HG03378 (cell line): Measurements from ENCODE around the gene ACSS1.

Source experiments
- ATAC-seq: cut with Tn5 transposase; IDR thresholded peaks from one replicate; pipeline ENCODE4 v1.9.1; 2021; ENCODE audit warnings: mild to moderate bottlenecking, moderate library complexity; ENCODE audit not compliant: unreplicated experiment

The ACSS1 gene

DNA sequence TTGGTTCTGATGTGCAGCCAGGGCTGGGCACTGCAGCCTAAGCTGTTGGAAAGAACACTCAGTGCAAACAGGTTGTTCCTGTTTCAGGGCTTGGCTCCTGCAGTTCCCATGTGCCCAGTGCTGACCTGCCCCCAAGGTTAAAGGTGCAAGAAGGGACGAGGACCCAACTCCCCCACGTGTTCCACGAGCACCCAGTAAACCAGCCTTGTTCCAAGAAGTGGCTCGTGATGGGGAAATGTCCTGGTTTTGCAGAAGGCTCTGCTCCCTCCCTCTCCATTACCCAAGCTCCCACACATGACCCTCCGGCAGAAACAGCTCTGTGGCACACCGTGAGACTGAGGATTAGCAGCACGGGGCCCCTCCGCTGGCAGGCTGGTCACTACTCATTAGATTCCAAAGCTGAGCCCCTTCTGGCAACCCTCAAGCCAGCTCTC, 9.4 kb downstream of the ACSS1 start:
- ATAC-seq, result no peak

DNA sequence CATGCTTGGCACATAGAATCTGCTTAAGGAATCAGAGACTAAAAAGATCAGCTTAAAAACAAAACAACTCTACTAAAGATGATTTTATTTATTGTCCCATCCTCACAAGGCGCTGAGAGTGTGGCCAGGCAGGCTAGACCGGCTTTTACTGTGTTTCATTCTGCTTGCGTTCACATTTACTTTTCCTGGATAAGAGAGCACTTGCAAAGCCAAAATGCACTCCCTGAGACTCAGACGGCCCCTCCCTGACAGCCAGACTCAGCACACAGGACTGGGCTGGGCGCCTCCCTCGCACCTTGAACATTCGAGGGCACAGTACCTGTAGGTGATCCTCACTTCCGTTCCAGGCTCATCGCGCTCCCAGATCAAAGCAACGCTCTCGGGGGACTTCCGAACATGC, 10.2 kb downstream of the ACSS1 start:
- ATAC-seq, result no peak

DNA sequence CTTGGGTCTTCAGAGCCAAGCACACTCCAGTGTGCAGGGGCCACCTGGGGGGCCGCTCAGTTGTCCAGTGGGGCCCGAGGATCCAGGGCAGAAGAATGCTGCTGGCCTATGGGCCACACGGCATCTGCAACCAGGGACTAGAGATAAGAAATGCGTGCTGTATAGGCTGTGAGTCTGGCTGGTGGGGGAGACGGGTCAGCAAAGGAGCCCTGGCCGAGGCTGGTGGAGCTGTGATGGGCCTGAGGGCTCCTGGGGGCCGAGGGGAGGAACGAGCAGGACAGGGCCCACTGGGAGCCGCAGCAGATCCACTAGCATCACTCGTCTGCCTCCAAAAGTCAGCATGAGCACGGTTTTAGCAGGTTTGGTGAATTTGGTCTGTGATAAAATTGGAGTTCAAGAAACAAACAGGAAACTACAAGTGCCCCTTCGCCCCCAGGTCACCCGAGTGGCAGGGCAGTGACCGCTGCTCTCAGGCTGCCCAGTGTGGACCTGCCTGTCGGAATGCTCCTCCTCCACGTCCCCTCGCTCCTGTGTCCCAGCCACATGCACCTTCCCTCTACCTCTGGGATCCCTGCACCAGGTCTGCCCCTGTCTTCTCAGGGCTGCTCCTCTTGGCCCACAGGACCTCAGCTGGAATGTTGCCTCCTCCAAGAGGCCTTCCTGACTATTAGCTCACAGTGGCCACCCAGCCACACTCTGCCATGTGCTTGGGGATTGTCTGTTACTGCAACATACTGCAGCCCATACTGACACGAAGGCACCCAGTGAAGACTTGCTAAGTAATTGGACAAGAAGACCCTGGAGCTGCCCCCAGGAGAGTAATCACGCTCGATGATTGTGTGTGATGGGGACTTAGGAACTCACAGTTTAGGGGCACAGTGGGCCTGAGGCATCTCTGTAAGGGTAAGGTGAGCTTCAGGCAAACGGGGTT, 10.9 kb downstream of the ACSS1 start:
- ATAC-seq, result no peak

DNA sequence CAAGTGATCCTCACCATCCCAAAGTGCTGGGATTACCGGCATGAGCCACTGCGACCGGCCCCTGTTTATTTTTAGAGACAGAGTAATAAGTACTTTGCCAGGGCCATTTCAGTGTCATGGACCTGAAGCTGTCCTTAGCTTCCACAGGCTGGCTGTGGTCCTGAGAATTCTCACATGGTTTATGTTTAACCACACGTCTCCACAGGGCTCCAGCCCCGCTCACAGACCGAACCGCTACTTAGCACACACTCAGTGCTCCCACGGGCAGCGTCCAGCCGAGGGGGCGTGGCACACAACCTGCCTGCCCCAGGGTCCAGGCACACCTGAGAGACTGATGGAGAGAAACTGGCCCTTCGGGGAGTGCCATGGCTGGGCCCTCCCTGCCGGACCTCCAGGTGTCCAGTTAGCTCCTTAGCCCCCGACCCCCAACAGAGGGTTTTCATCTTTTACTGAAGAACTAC, 11.7 kb downstream of the ACSS1 start:
- ATAC-seq, result no peak

DNA sequence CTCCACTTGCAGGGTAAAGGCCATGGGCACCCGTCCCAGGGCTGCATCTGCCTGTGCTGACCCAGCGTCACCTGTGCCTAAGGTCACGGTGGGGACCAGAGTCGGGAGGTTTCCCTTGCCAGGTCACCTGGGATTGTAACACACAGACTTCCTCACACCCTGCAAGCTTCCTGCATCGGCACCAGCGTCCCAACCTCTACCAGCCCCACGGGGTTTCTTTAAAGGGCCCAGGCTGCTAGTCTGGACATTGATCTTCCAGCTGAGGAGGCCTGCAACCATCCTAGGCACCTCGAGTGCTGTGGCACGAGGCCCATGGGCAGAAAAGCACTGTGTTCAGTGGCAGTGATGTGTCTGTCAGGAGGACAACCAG, 12.6 kb downstream of the ACSS1 start:
- no peak for ATAC-seq

DNA sequence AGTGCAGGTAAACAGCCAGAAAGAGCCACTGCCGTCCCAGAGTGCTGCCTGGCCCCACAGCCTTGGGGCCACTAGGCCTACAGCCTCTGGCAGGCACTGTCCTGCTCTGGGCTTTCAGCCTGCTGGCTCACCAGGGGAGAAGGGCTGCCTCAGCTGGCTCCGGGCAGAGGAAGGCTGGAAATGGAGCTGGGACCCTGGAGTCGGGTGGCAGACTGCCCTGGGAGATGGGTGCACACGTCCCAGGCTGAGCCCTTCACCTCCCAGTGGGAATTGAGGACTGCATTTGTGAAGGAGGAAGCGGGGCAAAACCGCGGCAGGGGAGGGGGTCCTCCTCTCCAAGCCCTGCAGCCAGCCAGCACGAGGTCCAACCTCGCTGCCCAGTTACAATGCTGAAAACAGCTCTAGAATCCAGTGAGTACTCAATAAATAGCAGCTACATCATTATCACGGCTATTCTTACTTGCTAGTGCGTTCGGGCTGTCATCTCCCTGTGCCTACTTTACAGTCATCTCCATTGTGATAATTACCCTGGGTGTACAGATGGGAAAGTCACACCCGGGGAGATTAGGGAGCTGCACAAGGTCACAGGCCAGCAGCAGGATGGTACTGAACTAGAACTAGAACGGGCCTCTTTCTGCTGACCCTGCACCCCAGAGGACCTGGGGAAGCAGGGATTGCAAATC, 13.1 kb downstream of the ACSS1 start:
- ATAC-seq, result no peak

DNA sequence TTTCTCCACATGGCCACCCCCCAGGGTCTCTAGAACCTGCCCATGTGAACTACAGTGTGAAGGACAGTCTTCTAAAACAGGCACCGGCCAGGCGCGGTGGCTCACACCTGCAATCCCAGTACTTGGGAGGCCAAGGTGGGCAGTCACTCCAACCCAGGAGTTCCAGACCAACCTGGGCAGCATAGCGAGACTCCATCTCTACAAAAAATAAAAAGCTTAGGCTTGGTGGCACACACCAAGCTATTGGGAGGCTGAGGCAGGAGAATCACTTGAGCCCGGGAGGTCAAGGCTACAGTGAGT, 13.7 kb downstream of the ACSS1 start:
- ATAC-seq, result no peak

DNA sequence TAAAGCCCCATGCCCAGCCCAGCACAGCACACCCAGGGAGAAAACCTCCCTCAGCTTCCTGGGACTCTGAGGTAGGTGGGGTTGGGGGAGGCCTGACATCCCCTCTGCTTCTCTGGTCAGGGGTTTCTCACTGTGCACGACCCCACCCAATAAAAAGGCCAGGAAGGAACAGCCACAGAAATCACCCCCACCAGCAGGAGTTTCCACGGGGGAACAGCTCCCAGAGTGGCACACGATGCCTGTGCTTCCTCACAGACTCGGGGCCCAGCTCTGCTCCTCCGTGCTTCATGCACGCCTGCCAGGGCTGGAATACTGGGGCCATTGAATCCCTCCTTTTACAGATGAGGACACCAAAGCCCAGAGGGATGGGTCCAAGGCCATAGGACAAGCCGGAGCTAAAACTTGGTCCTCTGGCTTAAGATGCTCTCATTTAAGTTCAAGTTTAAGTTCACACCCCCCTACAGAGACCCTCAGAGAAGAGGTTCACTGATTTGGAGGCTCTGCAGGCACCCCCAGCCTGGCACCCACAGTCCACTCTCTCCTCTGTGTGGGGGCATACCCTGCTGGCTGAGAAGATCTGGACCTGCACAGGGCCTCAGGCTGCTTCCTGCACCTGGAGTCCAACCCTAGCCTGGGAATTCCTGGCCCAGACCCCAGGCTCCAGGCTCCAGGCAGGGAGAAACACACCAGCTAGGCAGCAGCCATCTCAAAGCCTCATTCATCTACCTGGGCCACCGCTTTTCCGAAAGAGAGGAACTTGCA, 14.3 kb downstream of the ACSS1 start:
- ATAC-seq, result no peak

DNA sequence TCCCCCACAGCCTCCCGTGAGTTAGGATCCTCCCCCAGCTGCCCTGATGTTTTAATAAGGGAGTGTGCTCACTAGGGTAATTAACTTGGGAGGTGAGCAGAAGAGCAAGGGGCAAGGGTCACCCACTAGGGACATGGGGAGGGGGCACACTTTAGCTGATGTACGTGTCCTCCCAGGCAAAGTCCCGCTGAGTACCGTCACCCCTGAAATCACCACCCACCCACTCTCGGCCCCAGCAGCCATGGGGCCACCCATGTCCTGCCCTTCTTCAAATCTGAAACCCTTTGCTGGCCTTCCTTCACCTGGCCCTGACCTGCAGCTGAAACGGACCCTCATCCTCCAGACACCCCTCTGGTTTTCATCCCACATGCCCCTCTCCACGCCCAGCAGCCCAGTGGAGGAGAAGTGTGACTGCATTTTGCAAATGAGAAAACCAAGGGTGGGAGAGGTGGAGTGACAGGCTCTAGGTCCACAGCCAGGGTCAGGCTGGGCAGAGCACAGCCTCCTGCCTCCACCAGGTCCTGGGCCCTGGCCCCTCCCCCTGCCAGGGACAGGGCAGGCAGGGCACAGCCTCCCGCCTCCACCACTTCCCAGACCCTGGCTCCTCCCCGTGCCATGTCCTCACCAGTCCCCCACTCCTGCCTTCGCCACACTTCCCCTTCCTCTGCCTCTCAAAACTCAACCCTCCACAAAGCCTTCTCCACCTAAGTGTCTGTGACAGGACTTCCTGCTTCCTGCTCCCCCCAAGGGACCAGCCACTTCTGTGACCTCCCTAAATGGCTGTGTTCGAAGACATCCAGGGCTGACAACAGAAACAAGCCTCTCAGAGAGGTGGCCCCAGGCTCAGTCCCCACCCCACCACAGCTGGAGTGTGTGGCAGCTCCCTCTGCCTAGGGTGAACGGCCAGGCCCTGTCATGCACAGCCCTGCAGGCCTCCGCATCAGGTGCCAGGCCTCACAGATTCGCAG, 15.1 kb downstream of the ACSS1 start:
- ATAC-seq, result peak; percentile 95

DNA sequence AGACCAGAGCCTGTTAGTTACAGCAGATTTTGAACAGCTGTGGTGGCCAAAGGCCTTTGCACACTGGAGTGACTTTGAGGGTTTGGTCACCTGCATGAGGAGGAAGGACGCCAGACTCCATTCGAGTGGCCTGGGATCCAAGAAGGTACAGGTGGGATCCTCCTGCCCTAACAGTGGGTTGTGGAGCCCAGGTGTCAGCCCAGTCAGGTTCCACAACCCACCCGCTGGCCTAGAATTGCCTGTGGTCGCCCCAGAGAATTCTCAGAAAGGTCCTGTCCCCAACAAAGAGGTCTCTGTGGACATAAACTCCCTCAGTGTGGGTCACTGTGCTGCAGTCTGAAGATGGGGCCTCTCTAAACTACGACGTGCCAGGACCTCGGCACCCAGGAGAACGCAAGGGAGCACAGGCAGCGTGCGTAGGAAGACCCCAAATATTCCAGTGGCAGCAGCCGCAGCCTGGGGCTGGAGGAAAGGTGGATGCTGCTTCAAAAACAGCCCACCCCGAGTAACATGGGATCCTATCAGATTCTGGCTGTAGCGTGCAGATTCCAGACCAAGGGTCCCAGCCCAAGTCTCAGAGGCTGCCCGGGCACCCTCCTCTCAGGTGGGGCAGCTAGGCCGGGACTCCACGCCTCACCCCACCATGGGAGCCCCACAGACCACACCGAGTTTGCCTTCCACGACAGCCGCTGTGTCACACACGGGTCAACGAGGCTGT, 16.0 kb downstream of the ACSS1 start:
- ATAC-seq, result no peak

DNA sequence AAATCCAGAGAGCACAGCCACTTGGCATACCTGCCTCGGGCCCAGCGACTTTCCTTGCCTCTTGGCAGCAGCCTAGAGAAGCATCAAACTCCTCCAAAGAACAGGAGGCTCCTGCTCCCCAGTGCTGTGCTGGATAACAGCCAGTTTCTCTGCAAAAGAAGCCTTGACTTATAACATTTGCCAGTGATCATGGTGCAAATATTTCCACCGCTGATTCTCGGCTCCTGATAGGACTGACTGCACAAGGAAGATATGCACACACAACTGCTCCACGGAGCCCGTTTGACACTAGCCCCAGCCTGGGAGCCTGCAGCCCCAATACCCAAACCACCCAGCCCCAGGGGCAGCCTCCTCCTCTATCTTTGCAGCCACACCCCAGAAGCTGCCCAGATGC, 17.5 kb downstream of the ACSS1 start:
- no peak for ATAC-seq

DNA sequence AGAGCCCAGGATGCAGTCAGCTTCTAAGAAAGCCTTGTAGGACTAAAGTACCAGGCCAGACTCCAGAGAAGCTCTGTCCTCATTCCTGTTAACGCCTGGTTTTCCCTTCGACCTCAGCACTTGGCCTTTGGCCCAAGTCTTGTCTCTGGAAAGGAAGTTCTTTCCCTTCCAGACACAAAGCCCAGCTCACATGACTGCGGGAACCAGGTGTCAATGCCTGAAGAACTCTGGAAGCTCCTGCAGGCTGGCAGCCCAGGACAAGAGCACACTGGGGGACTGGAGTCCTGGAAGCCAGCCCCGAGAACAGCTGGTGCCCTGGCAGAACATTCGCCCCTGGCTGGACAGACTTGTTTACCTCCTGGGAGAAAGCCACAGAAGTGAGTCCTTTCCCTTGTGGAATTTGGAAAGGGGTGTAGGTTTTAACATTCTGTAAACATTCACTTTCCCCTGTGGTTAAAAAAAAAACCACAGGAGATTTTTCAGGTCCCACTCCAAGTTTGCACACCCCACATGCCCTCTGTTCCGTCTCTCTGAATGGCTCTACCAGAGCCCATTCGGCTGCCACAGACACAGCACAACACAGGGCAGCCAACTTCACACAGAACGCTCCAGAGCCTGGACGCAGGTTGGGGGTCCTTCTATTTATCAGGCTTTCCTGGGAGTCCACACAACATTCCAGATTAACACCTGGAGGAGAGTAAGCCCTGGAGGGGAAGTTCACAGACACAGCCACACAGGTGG, 18.1 kb downstream of the ACSS1 start:
- ATAC-seq, result no peak

DNA sequence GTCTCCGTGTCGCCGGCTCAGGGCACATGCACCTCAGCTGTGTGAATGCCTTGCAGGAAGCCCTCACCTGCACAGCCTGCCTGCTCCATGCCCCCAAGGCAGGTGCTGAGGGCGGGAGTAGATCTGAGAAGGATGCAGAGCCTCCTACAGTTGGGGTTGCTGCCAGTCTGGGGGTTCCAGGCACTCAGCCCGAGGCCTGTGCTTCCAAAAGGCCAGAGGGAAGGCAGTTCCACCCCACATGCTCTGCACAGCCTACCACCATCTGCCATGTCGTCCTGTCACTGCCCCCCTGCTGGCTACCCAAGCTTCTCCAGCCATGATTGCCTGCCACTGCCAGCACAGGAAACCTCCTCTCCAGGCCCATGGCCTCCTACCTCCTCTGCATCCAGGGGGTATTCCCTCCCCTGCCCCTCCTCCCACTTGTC, 19.3 kb downstream of the ACSS1 start:
- ATAC-seq, result no peak

DNA sequence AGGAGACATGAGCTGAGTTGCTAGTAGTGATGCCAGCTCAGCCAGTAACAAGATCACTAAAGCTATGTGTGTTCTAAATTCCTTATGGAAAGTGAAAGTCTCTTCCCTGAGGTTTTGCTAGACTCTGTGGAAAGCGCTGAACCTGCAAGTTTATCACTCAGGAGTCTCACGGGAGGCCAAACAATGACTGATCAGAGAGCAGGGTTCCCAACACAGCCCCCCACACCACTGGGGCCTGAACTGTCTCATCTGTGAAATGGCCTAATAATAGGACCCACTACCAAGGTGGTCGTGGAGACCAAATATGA, 19.9 kb downstream of the ACSS1 start:
- no peak for ATAC-seq

DNA sequence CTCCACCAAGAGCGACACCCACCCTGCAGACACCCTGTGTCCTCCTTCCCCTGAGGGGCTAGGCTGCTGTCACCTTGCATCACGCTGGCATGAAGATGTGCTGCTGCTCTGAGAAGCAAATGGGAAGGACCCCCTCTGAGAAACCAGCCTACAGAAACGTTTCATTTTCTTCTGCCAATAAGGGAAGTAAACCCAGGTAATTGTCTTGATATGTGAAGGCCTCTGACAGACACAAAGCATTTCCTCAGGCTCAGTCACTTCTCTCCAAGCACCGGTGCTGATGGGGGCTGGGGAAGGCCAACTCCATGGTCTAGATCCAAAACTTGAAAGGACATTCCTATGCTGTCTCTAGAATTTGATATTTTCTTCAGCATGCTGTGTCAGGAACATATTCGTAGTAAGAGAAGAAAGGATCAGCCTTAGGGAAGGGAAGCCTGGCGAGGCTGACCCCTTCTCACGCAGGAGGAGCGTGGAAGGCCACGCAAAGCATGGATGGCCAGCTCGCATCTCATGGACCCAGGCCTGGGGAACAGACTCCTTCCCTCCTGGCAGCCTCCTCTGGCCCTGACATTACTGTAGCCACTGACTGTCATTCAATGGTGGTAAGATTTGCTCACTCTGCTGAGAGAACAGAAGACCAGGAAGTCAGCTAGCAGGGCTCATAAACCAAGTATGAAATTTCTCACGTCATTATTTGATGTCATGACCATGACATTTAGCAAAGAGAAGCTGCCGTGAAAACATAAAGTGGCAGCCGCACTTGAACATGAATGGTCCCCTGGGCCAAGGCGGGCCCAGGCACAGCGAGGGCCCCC, 20.4 kb downstream of the ACSS1 start:
- no peak for ATAC-seq

DNA sequence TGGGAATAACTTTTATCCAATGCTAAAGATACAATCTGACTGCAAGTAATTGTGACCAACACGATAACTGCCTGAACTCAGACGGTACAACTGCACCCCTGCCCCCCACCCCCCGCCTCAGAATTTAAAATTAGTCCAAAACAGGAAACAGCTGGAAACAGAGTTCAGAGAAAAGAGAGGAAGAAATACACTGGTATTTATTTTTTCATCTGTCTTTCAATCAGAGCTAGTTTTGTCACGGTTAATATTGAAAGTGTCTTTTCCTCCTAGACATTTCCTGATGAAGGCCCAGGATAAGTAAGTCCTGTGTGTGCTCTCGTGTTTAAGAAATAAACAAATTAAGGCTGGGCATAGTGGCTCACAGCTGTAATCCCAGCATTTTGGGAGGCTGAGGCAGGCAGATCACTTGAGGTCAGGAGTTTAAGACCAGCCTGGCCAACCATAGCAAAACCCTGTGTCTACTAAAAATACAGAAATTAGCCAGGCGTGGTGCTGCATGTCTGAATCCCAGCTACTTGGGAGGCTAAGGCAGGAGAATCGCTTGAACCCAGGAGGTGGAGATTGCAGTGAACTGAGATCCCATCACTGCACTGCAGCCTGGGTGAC, 21.5 kb downstream of the ACSS1 start:
- ATAC-seq, result peak; percentile 6

DNA sequence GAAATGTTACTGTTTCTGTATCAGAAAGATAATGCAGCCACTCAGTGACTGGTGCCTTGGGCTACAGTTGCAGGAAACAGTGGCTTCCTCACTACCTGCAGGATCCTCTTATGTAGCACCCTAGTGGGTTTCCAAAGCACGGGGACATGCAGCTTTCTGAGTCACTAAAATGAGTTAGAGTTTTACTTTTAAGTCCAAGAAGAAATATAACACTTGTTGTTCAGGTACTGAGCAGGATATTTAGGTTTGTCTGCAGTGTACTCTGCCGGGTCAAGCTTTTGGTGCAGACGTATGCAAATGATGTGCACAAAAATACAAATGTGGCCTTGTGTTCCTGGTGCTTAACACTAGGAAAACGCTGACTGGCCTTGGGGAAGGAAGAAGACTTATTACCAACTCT, 22.0 kb downstream of the ACSS1 start:
- ATAC-seq, result peak; percentile 47

DNA sequence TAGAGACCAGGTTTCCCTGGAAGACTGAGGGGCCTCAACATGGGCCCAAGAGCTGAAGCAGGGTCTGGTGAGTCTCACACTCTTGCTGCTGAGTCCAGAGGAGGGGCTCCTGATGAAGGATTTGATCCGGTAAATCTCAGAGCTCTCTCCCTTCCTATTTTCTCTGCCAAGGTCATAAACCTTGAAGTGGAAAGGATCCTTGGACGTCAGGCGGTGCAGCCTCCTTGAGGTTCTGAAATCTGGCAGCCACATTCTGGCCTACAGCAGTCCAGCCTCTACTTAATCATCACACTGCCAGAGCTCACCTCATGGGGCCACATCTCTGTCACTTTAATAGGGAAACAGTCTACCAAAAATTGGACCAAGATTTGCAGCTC, 24.0 kb downstream of the ACSS1 start:
- no peak for ATAC-seq
